Astrocyte of the spinal cord (primary cell): ENCODE measurements around the gene GRK6.
A peak's percentile ranks its signal among the peaks of the same experiment; 100 is the strongest.

Experiments used
- DNase-seq: peaks from one replicate; pipeline ENCODE4 v3.0.0; 2011; ENCODE audit warnings: low read depth, low spot score
- H3K4me3 ChIP-seq: 2 replicates; pipeline ENCODE4 v1.5.1; 2011; ENCODE audit warnings: low read depth, mild to moderate bottlenecking, low read length, moderate library complexity
- in situ Hi-C: cut with HindIII; loops from 2 replicates; pipeline ENCODE4 v1.10.0; 2017; ENCODE audit warnings: low sequenced_read_pairs
- TF ChIP-seq, protein P1 (sequence below): IDR thresholded peaks from 2 replicates; pipeline ENCODE4 v1.5.1; 2012; ENCODE audit warnings: low read depth, mild to moderate bottlenecking, low read length, inconsistent platforms

GRK6 gene

GRCh38 chr5:177389241-177390169 lies 37.0 kb upstream of the GRK6 start:
- no peak overlapping the region for H3K4me3 ChIP-seq

GRCh38 chr5:177390363-177391300 lies 35.8 kb upstream of the GRK6 start:
- H3K4me3 ChIP-seq = no peak overlapping the region
- DNase-seq = peak; percentile 82
- in situ Hi-C loops = no loop called here
- TF ChIP-seq, protein P1, sequence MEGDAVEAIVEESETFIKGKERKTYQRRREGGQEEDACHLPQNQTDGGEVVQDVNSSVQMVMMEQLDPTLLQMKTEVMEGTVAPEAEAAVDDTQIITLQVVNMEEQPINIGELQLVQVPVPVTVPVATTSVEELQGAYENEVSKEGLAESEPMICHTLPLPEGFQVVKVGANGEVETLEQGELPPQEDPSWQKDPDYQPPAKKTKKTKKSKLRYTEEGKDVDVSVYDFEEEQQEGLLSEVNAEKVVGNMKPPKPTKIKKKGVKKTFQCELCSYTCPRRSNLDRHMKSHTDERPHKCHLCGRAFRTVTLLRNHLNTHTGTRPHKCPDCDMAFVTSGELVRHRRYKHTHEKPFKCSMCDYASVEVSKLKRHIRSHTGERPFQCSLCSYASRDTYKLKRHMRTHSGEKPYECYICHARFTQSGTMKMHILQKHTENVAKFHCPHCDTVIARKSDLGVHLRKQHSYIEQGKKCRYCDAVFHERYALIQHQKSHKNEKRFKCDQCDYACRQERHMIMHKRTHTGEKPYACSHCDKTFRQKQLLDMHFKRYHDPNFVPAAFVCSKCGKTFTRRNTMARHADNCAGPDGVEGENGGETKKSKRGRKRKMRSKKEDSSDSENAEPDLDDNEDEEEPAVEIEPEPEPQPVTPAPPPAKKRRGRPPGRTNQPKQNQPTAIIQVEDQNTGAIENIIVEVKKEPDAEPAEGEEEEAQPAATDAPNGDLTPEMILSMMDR = peak; percentile 90

More at GRCh38 chr5:177389241-177390169, 37.0 kb upstream of the GRK6 start:
- peak; percentile 94 for DNase-seq
- TF ChIP-seq, protein P1 = no peak
- in situ Hi-C loops = no loop called here

DNA sequence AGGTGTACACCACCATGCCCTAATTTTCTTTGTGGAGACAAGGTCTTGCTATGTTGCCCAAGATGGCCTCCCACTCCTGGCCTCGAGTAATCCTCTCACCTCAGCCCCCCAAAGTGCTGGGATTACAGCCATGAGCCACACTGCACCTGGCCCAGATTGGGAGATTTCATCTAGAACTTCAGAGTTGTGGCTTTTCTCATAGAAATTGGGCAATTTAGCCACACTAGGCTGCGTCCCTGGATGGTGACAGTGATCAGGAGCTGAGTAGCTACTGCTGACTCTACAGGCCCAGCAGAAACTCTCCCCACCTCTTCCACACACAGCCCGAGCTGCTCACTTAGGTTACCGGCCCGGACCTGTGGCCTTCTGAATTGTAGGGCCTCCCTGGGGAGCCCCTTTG lies 33.7 kb upstream of the GRK6 start:
- DNase-seq = no peak
- TF ChIP-seq, protein P1 = no peak
- H3K4me3 ChIP-seq = no peak overlapping the region
- in situ Hi-C loops = no loop called here

DNA sequence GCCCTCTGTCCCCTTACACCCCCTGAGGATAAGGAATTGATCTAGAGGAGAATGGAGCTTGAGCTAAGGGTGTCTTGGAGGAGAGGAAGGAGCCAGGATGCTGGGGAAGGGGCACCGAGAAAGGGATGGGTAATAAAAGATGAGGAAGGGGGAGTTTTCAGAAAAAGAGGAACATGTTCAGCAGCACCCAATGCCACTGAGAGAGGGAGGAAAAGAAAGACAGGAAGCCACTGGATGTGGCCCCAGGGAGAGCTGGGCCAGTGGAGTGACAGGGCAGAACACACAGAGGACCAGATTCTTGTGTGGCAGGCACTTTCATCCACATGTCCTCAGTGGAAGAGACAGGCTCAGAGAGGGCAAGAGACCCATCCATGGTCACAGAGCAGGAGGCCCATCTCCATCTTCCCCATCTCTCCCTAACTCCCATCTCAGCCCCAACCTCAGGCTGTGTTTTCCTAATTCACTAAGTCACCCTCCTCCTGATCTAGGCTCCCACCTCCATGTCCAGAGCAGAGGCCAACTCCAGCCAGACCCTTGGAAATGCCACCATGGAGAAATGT lies 33.2 kb upstream of the GRK6 start:
- in situ Hi-C loops = no loop called here
- no peak overlapping the region for H3K4me3 ChIP-seq
- TF ChIP-seq, protein P1 = no peak
- DNase-seq = no peak

GRCh38 chr5:177393990-177394389 lies 32.5 kb upstream of the GRK6 start:
- in situ Hi-C loops = no loop called here

More at GRCh38 chr5:177393990-177394389, 32.5 kb upstream of the GRK6 start:
- TF ChIP-seq, protein P1 = no peak
- no peak for DNase-seq
- no peak overlapping the region for H3K4me3 ChIP-seq
